Keratinocyte (primary cell): ENCODE measurements around the gene COL6A2. TPM values are rescaled to one million over a fixed set of nuclear protein-coding genes. Genes with fewer than 3 reads are reported as not detected.

Experiments
- DNase-seq: peaks from one replicate; pipeline ENCODE4 v3.0.0-alpha.2; 2011; ENCODE audit warnings: low read depth, missing footprints, low spot score
- FAIRE-seq: peaks from 2 replicates; lab custom pipeline; 2011; peaks lifted over from hg19 to GRCh38; lab: Jason Lieb, UNC
- H2AFZ ChIP-seq: 2 replicates; pipeline ENCODE4 v1.6.0; 2012; ENCODE audit warnings: low read length, control low read depth, inconsistent platforms; ENCODE audit not compliant: control insufficient read depth
- H3K27ac ChIP-seq: 2 replicates; pipeline ENCODE4 v1.5.1; 2011; ENCODE audit warnings: low read length; ENCODE audit not compliant: control insufficient read depth, insufficient read depth
- H3K27me3 ChIP-seq: 3 replicates; pipeline ENCODE4 v1.6.0; 2011; ENCODE audit warnings: low read length; ENCODE audit not compliant: control insufficient read depth, insufficient read depth; ENCODE audit errors: extremely low read depth
- H3K36me3 ChIP-seq, 2 experiments: 2 replicates in 1 of 2; 3 replicates in 1 of 2; pipeline ENCODE4 v1.5.1; 2011; ENCODE audit warnings: low read length in 2 of 2, mild to moderate bottlenecking in 1 of 2; ENCODE audit not compliant: control insufficient read depth in 2 of 2, insufficient read depth in 2 of 2; ENCODE audit errors: extremely low read depth in 1 of 2
- H3K4me1 ChIP-seq: 3 replicates; pipeline ENCODE4 v1.5.1; 2011; ENCODE audit warnings: low read length; ENCODE audit not compliant: control insufficient read depth, insufficient read depth; ENCODE audit errors: extremely low read depth
- H3K4me2 ChIP-seq: 3 replicates; pipeline ENCODE4 v1.6.0; 2011; ENCODE audit warnings: low read depth, low read length; ENCODE audit not compliant: control insufficient read depth, insufficient read depth; ENCODE audit errors: extremely low read depth
- H3K4me3 ChIP-seq, 3 experiments: fragments of 200-600 bp in 1 of 3; sonication (generic) in 1 of 3; 2 replicates in 2 of 3; 3 replicates in 1 of 3; pipeline ENCODE4 v1.5.1; 2011 to 2016; ENCODE audit warnings: low read length in 3 of 3, mild to moderate bottlenecking in 3 of 3, control low read depth in 2 of 3, inconsistent platforms in 1 of 3, low read depth in 1 of 3, mixed read lengths in 1 of 3, mixed run types in 1 of 3, moderate library complexity in 1 of 3; ENCODE audit not compliant: control insufficient read depth in 2 of 3, insufficient read depth in 2 of 3; ENCODE audit errors: extremely low read depth in 1 of 3
- H3K79me2 ChIP-seq: 2 replicates; pipeline ENCODE4 v1.6.0; 2012; ENCODE audit warnings: low read length; ENCODE audit not compliant: control insufficient read depth, insufficient read depth
- H3K9ac ChIP-seq: 3 replicates; pipeline ENCODE4 v1.6.0; 2011; ENCODE audit warnings: low read length; ENCODE audit not compliant: control insufficient read depth, insufficient read depth; ENCODE audit errors: extremely low read depth
- H3K9me1 ChIP-seq: 3 replicates; pipeline ENCODE4 v1.6.0; 2011; ENCODE audit warnings: low read length; ENCODE audit not compliant: control insufficient read depth, insufficient read depth; ENCODE audit errors: extremely low read depth
- H3K9me3 ChIP-seq: 2 replicates; pipeline ENCODE4 v1.5.1; 2012; ENCODE audit warnings: low read depth, low read length; ENCODE audit not compliant: control insufficient read depth
- H4K20me1 ChIP-seq: 3 replicates; pipeline ENCODE4 v1.6.0; 2011; ENCODE audit warnings: low read length; ENCODE audit not compliant: control insufficient read depth, insufficient read depth; ENCODE audit errors: extremely low read depth
- EZH2 ChIP-seq: IDR thresholded peaks from one replicate; pipeline ENCODE4 v1.6.1; 2012; ENCODE audit warnings: inconsistent platforms, mild to moderate bottlenecking, low read length, moderate library complexity
- dilution Hi-C: fragments of 300-500 bp; cut with MboI; formaldehyde crosslinking; loops from one replicate; pipeline ENCODE4 v1.7.0; 2020; ENCODE audit warnings: low sequenced_read_pairs; ENCODE audit not compliant: extremely low pct_ligation_motif_present
- polyA plus RNA-seq, 5 experiments: library from polyadenylated mRNA; depleted of rRNA in 3 of 5; stranded (reverse) in 3 of 5; stranded (forward) in 1 of 5; unstranded in 1 of 5; fragments of >200 nt; gene quantifications; 1 replicate in 1 of 5; 2 replicates in 3 of 5; 3 replicates in 1 of 5; pipeline versions ENCODE4 v1.2.1 to v1.2.3, GENCODE V29; 2011 to 2012; ENCODE audit warnings: missing spikeins in 2 of 5, low read depth in 1 of 5, low replicate concordance in 1 of 5
- TF ChIP-seq, protein P1 (sequence below), 3 experiments: IDR thresholded peaks in 1 of 3; conservative IDR thresholded peaks in 1 of 3; optimal IDR thresholded peaks in 1 of 3; 2 replicates in 2 of 3; 3 replicates in 1 of 3; pipeline versions ENCODE3 to v1.5.1; 2011; ENCODE audit warnings: low read length in 3 of 3, mild to moderate bottlenecking in 3 of 3, moderate library complexity in 2 of 3, control low read depth in 1 of 3, inconsistent platforms in 1 of 3; ENCODE audit not compliant: insufficient read depth in 2 of 3; ENCODE audit errors: extremely low read depth in 1 of 3

The COL6A2 gene
- polyA plus RNA-seq, 1 donor (not counting 4 experiments of a cell fraction or from before 2014, with no cell fraction given): 0.03 TPM

DNA sequence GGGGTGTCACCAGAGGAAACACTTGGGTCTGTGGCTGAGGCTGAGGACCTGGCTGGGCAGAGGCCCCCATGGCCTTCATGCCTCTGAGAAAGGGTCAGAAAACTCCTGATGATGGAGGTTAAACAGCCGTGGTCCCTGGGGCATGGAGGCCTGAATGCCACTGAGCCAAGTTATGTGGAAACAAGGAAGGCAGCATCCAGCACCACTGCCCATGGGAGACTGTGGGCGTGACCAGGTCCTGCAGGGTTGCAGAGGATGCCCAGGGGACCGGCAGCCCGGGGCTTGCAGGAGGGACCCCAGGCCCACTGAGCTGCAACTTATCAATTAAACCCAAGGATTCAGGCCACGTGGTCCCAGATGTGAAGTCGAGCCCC, 18.9 kb upstream of the COL6A2 start:
- H3K4me1 ChIP-seq: no peaks in the 10 kb centered on the region
- dilution Hi-C loops: no loop called here
- H3K4me3 ChIP-seq: no peak overlapping the region
- no peaks in the 10 kb centered on the region for H3K36me3 ChIP-seq
- H3K27me3 ChIP-seq: peaks cover 20% of the 10 kb centered on the region
- no peaks in the 10 kb centered on the region for H4K20me1 ChIP-seq
- FAIRE-seq (no peak), DNase-seq (no peak)
- H3K9me1 ChIP-seq: no peaks in the 10 kb centered on the region
- no peak overlapping the region for H2AFZ ChIP-seq
- TF ChIP-seq EZH2: no peak
- TF ChIP-seq, protein P1, sequence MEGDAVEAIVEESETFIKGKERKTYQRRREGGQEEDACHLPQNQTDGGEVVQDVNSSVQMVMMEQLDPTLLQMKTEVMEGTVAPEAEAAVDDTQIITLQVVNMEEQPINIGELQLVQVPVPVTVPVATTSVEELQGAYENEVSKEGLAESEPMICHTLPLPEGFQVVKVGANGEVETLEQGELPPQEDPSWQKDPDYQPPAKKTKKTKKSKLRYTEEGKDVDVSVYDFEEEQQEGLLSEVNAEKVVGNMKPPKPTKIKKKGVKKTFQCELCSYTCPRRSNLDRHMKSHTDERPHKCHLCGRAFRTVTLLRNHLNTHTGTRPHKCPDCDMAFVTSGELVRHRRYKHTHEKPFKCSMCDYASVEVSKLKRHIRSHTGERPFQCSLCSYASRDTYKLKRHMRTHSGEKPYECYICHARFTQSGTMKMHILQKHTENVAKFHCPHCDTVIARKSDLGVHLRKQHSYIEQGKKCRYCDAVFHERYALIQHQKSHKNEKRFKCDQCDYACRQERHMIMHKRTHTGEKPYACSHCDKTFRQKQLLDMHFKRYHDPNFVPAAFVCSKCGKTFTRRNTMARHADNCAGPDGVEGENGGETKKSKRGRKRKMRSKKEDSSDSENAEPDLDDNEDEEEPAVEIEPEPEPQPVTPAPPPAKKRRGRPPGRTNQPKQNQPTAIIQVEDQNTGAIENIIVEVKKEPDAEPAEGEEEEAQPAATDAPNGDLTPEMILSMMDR (optimal IDR thresholded peaks at IDR 0.05 in 1 of 3, IDR thresholded peaks at IDR 0.05 in 1 of 3, conservative IDR thresholded peaks at IDR 0.05 in 1 of 3; ENCODE audit: extremely low read depth in 1 of 3, insufficient read depth in 2 of 3, low read length in 3 of 3): no peak
- H3K79me2 ChIP-seq: no peaks in the 10 kb centered on the region
- H3K9ac ChIP-seq: no peak overlapping the region
- no peak overlapping the region for H3K27ac ChIP-seq
- H3K9me3 ChIP-seq: no peaks in the 10 kb centered on the region
- H3K4me2 ChIP-seq: no peak overlapping the region

DNA sequence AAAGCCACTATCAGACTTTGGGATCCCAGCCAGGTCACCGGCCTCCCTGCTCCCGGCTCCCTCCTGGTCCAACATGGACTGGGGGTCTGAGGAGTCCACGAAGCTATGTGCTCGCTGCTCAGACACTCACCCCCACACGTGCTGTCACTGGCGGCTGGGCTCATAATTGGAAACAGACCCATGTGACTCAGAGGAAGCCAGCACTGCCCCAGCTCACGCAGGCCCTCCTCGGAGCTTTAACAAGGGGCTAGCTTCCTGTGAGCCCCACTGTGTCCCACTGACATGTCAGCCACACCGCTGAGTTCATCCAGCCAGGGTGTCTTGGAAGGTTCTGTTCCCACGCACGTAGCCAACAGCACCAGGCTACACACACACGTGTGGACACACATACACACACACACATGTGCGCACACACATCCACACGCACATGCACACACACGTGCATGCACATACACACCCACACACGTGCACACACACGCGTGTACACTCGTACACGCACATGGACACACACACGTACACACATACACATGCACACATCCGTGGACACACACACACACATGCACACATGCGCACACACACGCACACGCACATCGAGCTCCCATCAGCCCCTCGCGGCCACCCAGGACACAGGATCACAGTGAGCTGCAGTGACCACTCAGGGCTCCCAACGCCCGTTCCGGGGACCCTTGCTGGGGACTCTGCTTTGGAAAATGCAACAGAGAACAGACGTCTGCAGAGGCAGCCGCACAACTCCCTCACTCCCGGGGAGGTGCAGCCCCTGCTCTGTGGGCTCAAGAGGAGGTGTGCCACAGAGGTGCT, 18.4 kb upstream of the COL6A2 start:
- DNase-seq (no peak), FAIRE-seq (no peak)
- Histone ChIP-seq H2AFZ (no peak overlapping the region), H3K9me1 (no peaks in the 10 kb centered on the region), H3K9me3 (no peaks in the 10 kb centered on the region), H3K36me3 (no peaks in the 10 kb centered on the region), H4K20me1 (no peaks in the 10 kb centered on the region), H3K27ac (no peak overlapping the region), H3K9ac (no peak overlapping the region), H3K27me3 (peaks cover 26% of the 10 kb centered on the region), H3K79me2 (no peaks in the 10 kb centered on the region), H3K4me3 (no peak overlapping the region), H3K4me2 (no peak overlapping the region), H3K4me1 (no peaks in the 10 kb centered on the region)
- dilution Hi-C loops: no loop called here
- no peak for TF ChIP-seq EZH2
- TF ChIP-seq, protein P1 (optimal IDR thresholded peaks at IDR 0.05 in 1 of 3, IDR thresholded peaks at IDR 0.05 in 1 of 3, conservative IDR thresholded peaks at IDR 0.05 in 1 of 3; ENCODE audit: extremely low read depth in 1 of 3, insufficient read depth in 2 of 3, low read length in 3 of 3): no peak
